ENCODE data around the gene SLC13A5. TPM values are rescaled to one million over a fixed set of nuclear protein-coding genes. Genes with fewer than 3 reads are reported as not detected.
A peak's percentile ranks its signal among the peaks of the same experiment; 100 is the strongest.

Gene SLC13A5
- total and polyA plus RNA-seq, 7 donors: under 0.01 to 0.14 (median 0.03) TPM; not detected in 4

- intact Hi-C loops (cut with DNase I): no loop called here
- no peaks in the 10 kb centered on the region for H3K36me3 ChIP-seq
- no peak overlapping the region for H3K27ac ChIP-seq
- no peaks in the 10 kb centered on the region for H3K9me3 ChIP-seq
- WGBS, 2 donors: 90 to 92% methylated on average over 16 of the region's 16 CpGs
- H3K27me3 ChIP-seq: peaks cover 0 to 13% (median 0%) of the 10 kb centered on the region in 3 donors
- no peaks in the 10 kb centered on the region for H3K4me1 ChIP-seq
- TF ChIP-seq CTCF (IDR thresholded peaks at IDR 0.05) (no peak), POLR2A (IDR thresholded peaks at IDR 0.05) (no peak), POLR2AphosphoS5 (IDR thresholded peaks at IDR 0.05) (no peak), EP300 (IDR thresholded peaks at IDR 0.05) (no peak)
- no peak overlapping the region for H3K4me3 ChIP-seq
- peak; percentile 33 for DNase-seq
Observed at GRCh38 chr17:6702567-6703215, 10.5 kb downstream of the SLC13A5 start.

- no peak overlapping the region for H3K27ac ChIP-seq
- no peaks in the 10 kb centered on the region for H3K9me3 ChIP-seq
- H3K4me1 ChIP-seq: no peaks in the 10 kb centered on the region
- intact Hi-C loops (cut with DNase I): no loop called here
- TF ChIP-seq CTCF (IDR thresholded peaks at IDR 0.05): no peak
- no peak for TF ChIP-seq EP300 (IDR thresholded peaks at IDR 0.05)
- no peak for TF ChIP-seq POLR2A (IDR thresholded peaks at IDR 0.05)
- no peak for TF ChIP-seq POLR2AphosphoS5 (IDR thresholded peaks at IDR 0.05)
- 30 to 40% methylated on average over 11 of the region's 11 CpGs for WGBS, 2 donors
- no peak overlapping the region for H3K4me3 ChIP-seq
- no peaks in the 10 kb centered on the region for H3K36me3 ChIP-seq
- peaks cover 0 to 3% (median 0%) of the 10 kb centered on the region in 3 donors for H3K27me3 ChIP-seq
- DNase-seq: peak; percentile 43
Observed at GRCh38 chr17:6701719-6702118, 11.4 kb downstream of the SLC13A5 start.

GRCh38 chr17:6700948-6701307, 12.2 kb downstream of the SLC13A5 start:
- Histone ChIP-seq H3K4me3 (no peak overlapping the region), H3K9me3 (no peaks in the 10 kb centered on the region), H3K4me1 (no peaks in the 10 kb centered on the region), H3K27me3 (peaks cover 0 to 3% (median 0%) of the 10 kb centered on the region in 3 donors), H3K36me3 (no peaks in the 10 kb centered on the region), H3K27ac (no peak overlapping the region)
- WGBS, 2 donors: 78 to 81% methylated on average over 8 of the region's 8 CpGs
- no peak for TF ChIP-seq POLR2A (IDR thresholded peaks at IDR 0.05)
- no peak for TF ChIP-seq EP300 (IDR thresholded peaks at IDR 0.05)
- TF ChIP-seq POLR2AphosphoS5 (IDR thresholded peaks at IDR 0.05): no peak
- TF ChIP-seq CTCF (IDR thresholded peaks at IDR 0.05): no peak
- peak; percentile 30 for DNase-seq
- intact Hi-C loops (cut with DNase I): no loop called here

GRCh38 chr17:6699997-6700947, 12.9 kb downstream of the SLC13A5 start:
- Histone ChIP-seq H3K4me3 (no peak overlapping the region), H3K36me3 (no peaks in the 10 kb centered on the region), H3K4me1 (no peaks in the 10 kb centered on the region), H3K27ac (no peak overlapping the region), H3K27me3 (peaks cover 0 to 3% (median 0%) of the 10 kb centered on the region in 3 donors), H3K9me3 (no peaks in the 10 kb centered on the region)
- peak; percentile 22 for DNase-seq
- WGBS, 2 donors: 74 to 76% methylated on average over 16 of the region's 16 CpGs
- TF ChIP-seq POLR2A (IDR thresholded peaks at IDR 0.05): no peak
- intact Hi-C loops (cut with DNase I): no loop called here

GRCh38 chr17:6698004-6698403, 15.2 kb downstream of the SLC13A5 start:
- Histone ChIP-seq H3K27ac (no peak overlapping the region), H3K4me3 (no peak overlapping the region), H3K36me3 (no peaks in the 10 kb centered on the region), H3K9me3 (no peaks in the 10 kb centered on the region), H3K4me1 (no peaks in the 10 kb centered on the region), H3K27me3 (no peaks in the 10 kb centered on the region)
- intact Hi-C loops (cut with DNase I): no loop called here
- DNase-seq: no peak
- no peak for TF ChIP-seq CTCF (IDR thresholded peaks at IDR 0.05)
- no peak for TF ChIP-seq POLR2A (IDR thresholded peaks at IDR 0.05)
- TF ChIP-seq EP300 (IDR thresholded peaks at IDR 0.05): no peak
- no peak for TF ChIP-seq POLR2AphosphoS5 (IDR thresholded peaks at IDR 0.05)
- WGBS, 2 donors: 81 to 87% methylated on average over 11 of the region's 11 CpGs
